A549 (cell line): ENCODE results near the gene KCNE5. TPM values are rescaled to one million over a fixed set of nuclear protein-coding genes. Genes with fewer than 3 reads are reported as not detected.
"Not testable (repeated sequence)": the region's sequence is repeated elsewhere in the genome, so short reads cannot be mapped to it uniquely, and the experiment has no call there.

Experiments used
- ATAC-seq, 2 experiments: fragments of 200-7000 bp in 1 of 2; fragments of >200 bp in 1 of 2; cut with Nextera tagmentation in 1 of 2; cut with Tn5 transposase in 1 of 2; 3 replicates each; pipeline versions ENCODE4 v1.8.0 to v1.9.1; 2018 to 2020; ENCODE audit warnings: mild to moderate bottlenecking in 1 of 2, moderate library complexity in 1 of 2
- CTCF ChIA-PET: fragments of 300-600 bp; sonication (Branson Sonifier 250); formaldehyde crosslinking; extraction: SDS; loops from one replicate; lab custom pipeline; 2021; ENCODE audit warnings: antibody characterized with exemption, inconsistent platforms; lab: Yijun Ruan, JAX
- POLR2A ChIA-PET: fragments of 350-600 bp; formaldehyde crosslinking; extraction: SDS; loops from one replicate; lab custom pipeline; 2021; ENCODE audit warnings: antibody characterized with exemption, inconsistent platforms; lab: Yijun Ruan, JAX
- DNase-seq, 2 experiments: peaks; one replicate each; pipeline versions ENCODE4 v3.0.0 to v3.0.0-alpha.2; 2011 to 2016; ENCODE audit warnings: low read depth in 1 of 2, low spot score in 1 of 2
- FAIRE-seq: peaks from 2 replicates; lab custom pipeline; 2011; peaks lifted over from hg19 to GRCh38; lab: Jason Lieb, UNC
- H3K27ac ChIP-seq, 2 experiments: fragments of >200 bp; sonication (Bioruptor Twin); formaldehyde crosslinking; 3 replicates each; pipeline ENCODE4 v1.5.1; 2016 to 2017
- H3K4me1 ChIP-seq: fragments of >200 bp; sonication (Bioruptor Twin); formaldehyde crosslinking; 3 replicates; pipeline ENCODE4 v1.6.1; 2016
- H3K4me2 ChIP-seq: fragments of >200 bp; sonication (Bioruptor Twin); formaldehyde crosslinking; 3 replicates; pipeline ENCODE4 v1.6.1; 2016
- H3K4me3 ChIP-seq: fragments of >200 bp; sonication (Bioruptor Twin); formaldehyde crosslinking; 3 replicates; pipeline ENCODE4 v1.5.1; 2016
- H3K9me3 ChIP-seq: fragments of >200 bp; sonication (Bioruptor Twin); formaldehyde crosslinking; 3 replicates; pipeline ENCODE4 v1.6.1; 2016
- EHMT2 ChIP-seq: fragments of 200-600 bp; sonication (generic); IDR thresholded peaks from 2 replicates; pipeline ENCODE4 v1.6.1; 2016; ENCODE audit warnings: antibody characterized with exemption, low read depth, mild to moderate bottlenecking, moderate library complexity
- FOXS1 ChIP-seq: fragments of 250-450 bp; sonication (Bioruptor Pico); IDR thresholded peaks from 2 replicates; pipeline ENCODE4 v1.5.0; 2020; ENCODE audit warnings: mild to moderate bottlenecking, moderate library complexity
- GATA3 ChIP-seq: IDR thresholded peaks from 2 replicates; pipeline ENCODE4 v1.6.1; 2012; ENCODE audit warnings: borderline replicate concordance
- HES2 ChIP-seq: fragments of >200 bp; sonication (Bioruptor Twin); formaldehyde crosslinking; IDR thresholded peaks from 2 replicates; pipeline ENCODE4 v1.6.1; 2016
- HMGXB4 ChIP-seq: fragments of 250-450 bp; sonication (Bioruptor Pico); IDR thresholded peaks from 2 replicates; pipeline ENCODE4 v1.5.0; 2021; ENCODE audit warnings: mild to moderate bottlenecking, moderate library complexity, borderline replicate concordance
- JUN ChIP-seq, 2 experiments: fragments of >200 bp; sonication (Bioruptor Twin); formaldehyde crosslinking; IDR thresholded peaks; 2 replicates in 1 of 2; 3 replicates in 1 of 2; pipeline ENCODE4 v1.6.1; 2016 to 2017
- MAFK ChIP-seq: fragments of 450-650 bp; IDR thresholded peaks from 2 replicates; pipeline ENCODE4 v1.6.1; 2014; ENCODE audit not compliant: partially characterized antibody
- MAZ ChIP-seq: fragments of 150-350 bp; IDR thresholded peaks from 2 replicates; pipeline ENCODE4 v1.6.1; 2014; ENCODE audit warnings: antibody characterized with exemption, low read depth, low read length, borderline replicate concordance
- WGBS: methylation state at CpG from one replicate; pipeline ENCODE4 v1.1.6; 2017; ENCODE audit errors: missing lambda C conversion rate; 5-methylcytosine and 5-hydroxymethylcytosine counted together
- polyA minus RNA-seq: library from RNA; depleted of rRNA, polyadenylated mRNA; stranded (reverse); fragments of >200 nt; gene quantifications from 2 replicates; pipeline ENCODE4 v1.2.3, GENCODE V29; 2011; rRNA and poly(A)+ RNA removed
- polyA plus RNA-seq, 4 experiments: library from polyadenylated mRNA; depleted of rRNA in 3 of 4; stranded (reverse); fragments of >200 nt; fragmentation: RNase III in 1 of 4; extraction: RNeasy Plus Mini Kit Qiagen cat#74134 plus additional on column Dnase treatment in 1 of 4; gene quantifications; 2 replicates in 3 of 4; 3 replicates in 1 of 4; pipeline ENCODE4 v1.2.3, GENCODE V29; 2011 to 2017
- TF ChIP-seq, protein P1 (sequence below): IDR thresholded peaks from 2 replicates; pipeline ENCODE4 v1.6.1; 2012
- TF ChIP-seq, protein P2 (sequence below): IDR thresholded peaks from 2 replicates; pipeline ENCODE4 v1.6.1; 2012; ENCODE audit warnings: low read depth, borderline replicate concordance

Gene KCNE5, protein sequence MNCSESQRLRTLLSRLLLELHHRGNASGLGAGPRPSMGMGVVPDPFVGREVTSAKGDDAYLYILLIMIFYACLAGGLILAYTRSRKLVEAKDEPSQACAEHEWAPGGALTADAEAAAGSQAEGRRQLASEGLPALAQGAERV
- polyA plus RNA-seq (2011; rRNA removed), result 0.08 and 0.17 TPM in 2 replicates
- polyA plus RNA-seq (2012; cell fraction: cytosol; rRNA removed), result 0.05 TPM in 1 of 2 replicates, not detected in the other
- 0.23 and 0.37 TPM in 2 replicates for polyA plus RNA-seq (2012; cell fraction: nucleus; rRNA removed)
- polyA plus RNA-seq (2017; fragmentation: RNase III; extraction: RNeasy Plus Mini Kit Qiagen cat#74134 plus additional on column Dnase treatment), result 0.08 to 0.23 TPM (median 0.08 TPM) in 3 replicates
- polyA minus RNA-seq, result not detected in 2 replicates

- TF ChIP-seq EHMT2 (no peak), GATA3 (no peak)
- FAIRE-seq, result no peak
- H3K4me2 ChIP-seq, result no peak within 1 kb of the TSS
- no peaks in the 10 kb centered on the region for H3K9me3 ChIP-seq
- no peak within 1 kb of the TSS for H3K4me3 ChIP-seq
- no peaks in the 10 kb centered on the region for H3K4me1 ChIP-seq
- no peak for DNase-seq
- CTCF ChIA-PET, result interaction anchor here (0.9 kb wide), 1 partner anchor 10 kb away, joined by 3 read pairs; no protein-coding TSS in a partner anchor
- WGBS, result 84% methylated on average over 41 of the region's 79 CpGs
- POLR2A ChIA-PET, result no interaction called here
- no peak within 1 kb of the TSS for H3K27ac ChIP-seq
- ATAC-seq, result no peak
These were observed at the start of gene KCNE5 for GRCh38 chrX:109624641-109625616. KCNE5 (minus strand) TSS chrX:109625172; CDS start chrX:109625020, 152 bp downstream.

GRCh38 chrX:109672239-109672638 is 47.3 kb upstream of the KCNE5 start:
- ChIA-PET POLR2A (no interaction called here), CTCF (no interaction called here)
- no peak for TF ChIP-seq FOXS1
- TF ChIP-seq, protein P1, sequence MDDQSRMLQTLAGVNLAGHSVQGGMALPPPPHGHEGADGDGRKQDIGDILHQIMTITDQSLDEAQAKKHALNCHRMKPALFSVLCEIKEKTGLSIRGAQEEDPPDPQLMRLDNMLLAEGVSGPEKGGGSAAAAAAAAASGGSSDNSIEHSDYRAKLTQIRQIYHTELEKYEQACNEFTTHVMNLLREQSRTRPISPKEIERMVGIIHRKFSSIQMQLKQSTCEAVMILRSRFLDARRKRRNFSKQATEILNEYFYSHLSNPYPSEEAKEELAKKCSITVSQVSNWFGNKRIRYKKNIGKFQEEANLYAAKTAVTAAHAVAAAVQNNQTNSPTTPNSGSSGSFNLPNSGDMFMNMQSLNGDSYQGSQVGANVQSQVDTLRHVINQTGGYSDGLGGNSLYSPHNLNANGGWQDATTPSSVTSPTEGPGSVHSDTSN, result no peak
- no peaks in the 10 kb centered on the region for H3K4me1 ChIP-seq
- FAIRE-seq (peak; percentile 23), ATAC-seq (no peak), DNase-seq (no peak)
- H3K4me3 ChIP-seq, result no peak overlapping the region
- H3K4me2 ChIP-seq, result no peak overlapping the region
- no peak overlapping the region for H3K27ac ChIP-seq
- H3K9me3 ChIP-seq, result no peaks in the 10 kb centered on the region

GRCh38 chrX:109671170-109671569 is 46.2 kb upstream of the KCNE5 start:
- ATAC-seq, H3K4me3 ChIP-seq, H3K27ac ChIP-seq: not testable (repeated sequence)

GRCh38 chrX:109667986-109668385 is 43.0 kb upstream of the KCNE5 start:
- FAIRE-seq (no peak), DNase-seq (no peak), ATAC-seq (no peak)
- Histone ChIP-seq H3K4me2 (no peak overlapping the region), H3K4me1 (no peaks in the 10 kb centered on the region), H3K4me3 (no peak overlapping the region), H3K27ac (no peak overlapping the region), H3K9me3 (no peaks in the 10 kb centered on the region)
- ChIA-PET CTCF (no interaction called here), POLR2A (no interaction called here)
- no peak for TF ChIP-seq HES2
- TF ChIP-seq JUN (IDR thresholded peaks at IDR 0.05), result no peak
- TF ChIP-seq, protein P2, sequence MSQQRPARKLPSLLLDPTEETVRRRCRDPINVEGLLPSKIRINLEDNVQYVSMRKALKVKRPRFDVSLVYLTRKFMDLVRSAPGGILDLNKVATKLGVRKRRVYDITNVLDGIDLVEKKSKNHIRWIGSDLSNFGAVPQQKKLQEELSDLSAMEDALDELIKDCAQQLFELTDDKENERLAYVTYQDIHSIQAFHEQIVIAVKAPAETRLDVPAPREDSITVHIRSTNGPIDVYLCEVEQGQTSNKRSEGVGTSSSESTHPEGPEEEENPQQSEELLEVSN, result no peak
- 93% methylated on average over 5 of the region's 5 CpGs for WGBS

More at GRCh38 chrX:109671170-109671569, 46.2 kb upstream of the KCNE5 start:
- CTCF ChIA-PET, FAIRE-seq, DNase-seq, H3K4me1 ChIP-seq, POLR2A ChIA-PET, H3K9me3 ChIP-seq, H3K4me2 ChIP-seq: not testable (repeated sequence)
- WGBS, result 99% methylated on average over 16 of the region's 29 CpGs

DNA sequence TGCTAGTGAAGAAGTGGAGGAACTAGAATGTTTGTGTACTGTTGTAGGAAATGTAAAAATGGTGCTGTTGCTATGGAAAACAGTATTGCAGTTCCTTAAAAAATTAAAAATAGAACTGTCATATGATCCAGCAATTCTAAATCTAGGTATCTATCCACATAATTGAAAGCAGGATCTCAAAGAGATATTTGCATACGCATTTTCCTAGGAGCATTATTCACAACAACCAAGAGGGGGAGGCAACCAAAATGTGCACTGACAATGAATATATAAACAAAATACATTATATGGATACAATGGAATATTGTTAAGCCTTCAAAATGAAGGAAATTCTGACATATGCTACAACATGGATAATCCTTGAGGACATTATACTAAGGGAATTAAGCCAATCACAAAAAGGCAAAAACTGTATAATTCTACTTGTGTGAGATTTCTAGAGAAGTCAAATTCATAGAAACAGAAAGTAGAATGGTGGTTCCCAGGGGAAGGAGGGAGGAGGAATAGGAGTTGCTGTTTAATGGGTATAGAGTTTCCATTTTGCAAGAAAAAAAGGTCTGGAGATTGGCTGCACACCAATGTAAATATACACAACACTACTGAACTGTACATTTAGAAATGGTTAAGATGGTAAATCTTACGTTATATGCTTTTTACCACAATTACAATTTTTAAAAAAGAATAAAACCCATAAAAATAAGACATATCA is 35.6 kb upstream of the KCNE5 start:
- CTCF ChIA-PET, result no interaction called here
- 87% methylated on average over 2 of the region's 2 CpGs for WGBS
- POLR2A ChIA-PET, result no interaction called here
- H3K27ac ChIP-seq, result no peak overlapping the region
- H3K4me1 ChIP-seq, result no peaks in the 10 kb centered on the region
- no peaks in the 10 kb centered on the region for H3K9me3 ChIP-seq
- FAIRE-seq, result peak; percentile 78
- no peak overlapping the region for H3K4me3 ChIP-seq
- H3K4me2 ChIP-seq, result no peak overlapping the region
- no peak for ATAC-seq
- TF ChIP-seq MAZ (no peak), HMGXB4 (CRISPR knock-in tag) (no peak), MAFK (no peak)
- TF ChIP-seq, all 56 proteins: peak for 0
- DNase-seq, result no peak
